GM21381 (cell line): Measurements from ENCODE around the gene SAMD1.
A peak's percentile ranks its signal among the peaks of the same experiment; 100 is the strongest.

Experiments
- ATAC-seq: cut with Tn5 transposase; IDR thresholded peaks from one replicate; pipeline ENCODE4 v1.9.1; 2021; ENCODE audit warnings: mild to moderate bottlenecking, moderate library complexity; ENCODE audit not compliant: unreplicated experiment

The SAMD1 gene

DNA sequence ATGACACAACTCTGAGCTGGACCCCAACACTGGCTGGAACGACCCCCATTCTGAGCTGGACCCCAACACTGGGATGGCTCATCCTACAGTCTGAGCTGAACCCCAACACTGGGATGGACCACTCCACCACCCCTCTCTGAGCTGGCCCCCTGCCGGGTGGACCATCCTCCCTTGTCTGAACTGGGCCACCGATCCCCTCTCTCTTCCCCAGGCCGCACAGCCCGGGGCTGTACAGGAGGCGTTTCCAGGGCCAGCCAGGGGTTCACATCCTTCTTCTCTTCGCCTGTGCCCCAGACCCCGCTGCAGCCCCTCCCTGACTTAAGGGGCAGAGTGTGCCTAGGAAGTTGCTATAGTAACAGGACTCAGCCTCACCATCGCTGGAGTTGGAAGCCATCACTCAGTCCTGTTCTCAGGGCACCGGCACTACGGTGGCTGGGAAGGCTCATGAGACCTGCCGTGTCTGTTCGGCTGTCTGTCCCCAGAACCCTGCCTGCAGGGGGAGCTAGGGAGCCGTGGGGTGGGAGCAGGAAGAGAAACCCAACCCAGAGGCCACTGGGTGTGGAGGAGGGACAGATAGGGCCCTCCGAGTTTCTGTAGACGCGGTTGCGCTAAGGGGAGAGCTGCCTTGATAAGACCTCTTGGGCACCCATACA is 23.3 kb upstream of the SAMD1 start:
- no peak for ATAC-seq

GRCh38 chr19:14112809-14113385 is 22.3 kb upstream of the SAMD1 start:
- ATAC-seq, result no peak

GRCh38 chr19:14112051-14112808 is 21.7 kb upstream of the SAMD1 start:
- ATAC-seq, result no peak

DNA sequence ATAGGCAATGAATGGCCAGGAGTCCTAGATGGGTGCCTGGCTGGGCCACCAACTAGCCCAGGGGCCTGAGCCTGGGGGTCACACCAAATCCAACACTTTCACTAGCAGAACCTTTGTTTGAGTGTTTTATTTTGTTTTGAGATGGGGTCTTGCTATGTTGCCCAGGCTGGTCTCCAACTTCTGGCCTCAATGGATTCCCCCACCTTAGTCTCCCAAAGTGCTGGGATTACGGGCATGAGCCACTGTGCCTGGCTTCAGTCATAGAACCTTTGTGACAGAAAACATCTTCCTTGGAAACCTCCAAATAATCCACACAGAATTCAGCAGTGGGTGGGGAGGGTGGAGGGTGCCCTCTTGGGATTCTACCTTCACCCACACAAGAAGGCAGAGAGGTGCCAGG is 20.9 kb upstream of the SAMD1 start:
- no peak for ATAC-seq

DNA sequence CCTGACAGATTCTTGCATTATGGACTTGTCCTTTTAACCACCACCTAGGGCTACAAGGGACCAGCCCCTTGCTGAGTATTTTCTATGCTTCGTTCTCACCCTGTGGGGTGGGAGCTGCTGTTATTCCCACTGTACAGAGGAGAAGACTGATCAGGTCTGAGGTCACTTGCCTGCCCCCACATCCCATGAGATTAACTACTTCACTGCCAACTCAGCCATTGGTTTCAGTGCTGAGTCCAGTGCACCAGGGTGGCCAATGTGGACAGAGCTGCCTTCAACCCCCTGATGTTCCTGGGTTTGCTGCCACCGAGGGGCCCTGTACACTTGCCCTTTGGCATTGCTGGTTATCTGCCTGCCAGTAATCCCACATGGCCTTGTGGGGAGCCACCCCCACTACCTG is 20.1 kb upstream of the SAMD1 start:
- no peak for ATAC-seq

DNA sequence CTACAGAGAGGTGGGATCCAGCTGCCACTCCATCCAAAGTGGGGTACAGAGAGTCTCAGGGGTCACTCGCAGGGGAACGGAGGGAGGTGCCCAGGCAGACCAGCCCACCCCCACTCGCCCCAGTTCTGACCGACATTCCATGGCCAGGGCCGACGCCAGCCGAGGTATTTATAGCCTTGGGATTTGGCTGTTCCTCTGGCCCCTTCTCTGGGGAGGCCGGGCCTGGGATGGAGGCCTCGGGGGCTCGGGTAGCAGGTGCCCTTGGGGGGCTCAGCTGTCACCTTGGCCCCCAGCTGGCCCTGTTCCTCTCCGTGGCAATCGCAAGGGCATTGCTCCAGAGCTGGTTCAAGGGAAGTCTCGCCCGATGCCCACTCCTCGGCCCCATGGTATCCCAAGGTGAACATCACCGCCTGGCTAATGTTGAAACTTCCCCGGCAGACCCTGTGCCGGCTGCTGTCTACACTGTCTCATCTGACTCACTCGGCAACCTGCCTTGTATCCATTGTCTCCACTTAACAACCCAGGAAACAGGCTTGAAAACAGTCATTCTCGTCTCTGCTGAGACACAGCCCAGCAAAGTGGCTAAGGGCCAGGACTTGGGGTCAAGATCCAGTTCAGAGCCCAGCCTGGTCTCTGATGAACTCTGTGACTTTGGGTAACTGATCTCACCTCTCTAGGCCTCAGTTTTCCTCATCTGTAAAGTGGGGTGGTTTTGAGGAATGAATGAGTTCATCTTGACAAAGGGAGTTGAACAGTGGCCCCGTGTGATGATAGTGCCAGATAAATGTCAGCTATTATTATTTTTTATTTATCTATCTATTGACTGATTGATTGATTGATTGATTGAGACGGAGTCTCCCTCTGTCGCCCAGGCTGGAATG is 17.3 kb upstream of the SAMD1 start:
- ATAC-seq, result no peak

GRCh38 chr19:14106840-14107239 is 16.3 kb upstream of the SAMD1 start:
- ATAC-seq, result no peak

GRCh38 chr19:14105680-14106079 is 15.1 kb upstream of the SAMD1 start:
- no peak for ATAC-seq

- ATAC-seq, result no peak
Measured at GRCh38 chr19:14103310-14103709, 12.8 kb upstream of the SAMD1 start.

GRCh38 chr19:14102756-14103155 is 12.2 kb upstream of the SAMD1 start:
- ATAC-seq, result no peak

GRCh38 chr19:14102102-14102696 is 11.6 kb upstream of the SAMD1 start:
- no peak for ATAC-seq

- ATAC-seq, result no peak
Measured at GRCh38 chr19:14101003-14101545, 10.5 kb upstream of the SAMD1 start.

DNA sequence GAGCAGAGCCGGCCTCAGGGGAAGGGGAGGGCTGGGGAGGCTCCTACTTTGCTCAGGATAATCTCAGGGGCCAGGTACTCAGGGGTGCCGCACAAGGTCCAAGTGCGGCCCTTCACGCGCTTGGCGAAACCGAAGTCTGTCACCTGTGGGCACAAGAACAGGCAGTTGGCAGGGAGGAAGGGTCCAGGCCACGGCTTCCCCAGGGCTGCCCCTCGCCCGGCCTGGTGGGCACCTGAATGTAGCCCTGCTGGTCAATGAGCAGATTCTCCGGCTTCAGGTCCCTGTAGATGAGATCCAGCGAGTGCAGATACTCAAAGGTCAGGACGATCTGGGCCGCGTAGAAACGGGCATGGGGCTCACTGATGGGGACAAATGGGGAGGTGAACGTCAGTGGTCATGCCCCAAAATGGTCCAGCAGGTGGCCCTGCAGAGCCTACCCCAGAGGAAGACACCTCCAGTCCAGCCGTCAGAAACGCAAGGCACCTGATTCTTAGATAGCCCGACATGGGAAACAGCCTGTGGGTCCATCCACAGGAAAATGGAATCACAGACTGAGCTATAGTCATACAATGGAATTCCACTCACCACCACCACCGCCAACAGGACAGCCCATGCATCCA is 7.1 kb upstream of the SAMD1 start:
- no peak for ATAC-seq

DNA sequence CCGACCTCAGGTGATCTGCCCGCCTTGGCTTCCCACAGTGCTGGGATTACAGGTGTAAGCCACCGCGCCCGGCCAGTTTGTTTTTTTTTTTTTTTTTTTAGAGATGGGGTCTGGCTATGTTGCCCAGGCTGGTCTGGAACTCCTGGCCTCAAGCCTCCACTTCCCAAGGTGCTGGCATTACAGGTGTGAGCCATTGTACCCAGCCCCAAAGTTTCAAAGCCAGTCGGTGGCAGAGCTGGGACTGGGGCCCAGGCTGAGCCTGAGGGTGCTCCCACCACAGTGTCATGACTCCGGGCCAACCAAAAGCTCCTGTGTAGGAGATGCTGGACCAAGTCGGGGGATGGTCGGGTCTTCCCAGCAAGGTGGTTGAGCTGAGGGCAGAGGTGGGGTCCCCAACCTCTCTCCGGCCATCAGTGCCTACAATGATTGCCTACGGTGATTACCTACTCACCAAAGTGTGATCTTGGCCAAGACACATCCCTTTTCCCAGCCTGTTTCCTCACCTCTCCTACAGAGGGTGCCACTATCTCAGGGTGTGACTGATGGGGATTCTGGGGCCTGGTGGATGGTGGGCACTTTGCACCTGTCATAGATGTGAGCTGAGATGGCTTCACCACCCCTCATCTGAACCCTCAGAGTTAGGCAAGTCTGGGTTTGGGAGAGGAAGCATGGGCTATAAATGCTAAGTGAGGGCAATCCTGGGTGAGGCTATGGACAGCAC is 5.9 kb upstream of the SAMD1 start:
- ATAC-seq, result no peak

GRCh38 chr19:14094854-14095253 is 4.3 kb upstream of the SAMD1 start:
- no peak for ATAC-seq

- ATAC-seq, result no peak
Measured at GRCh38 chr19:14093117-14093823, 2.7 kb upstream of the SAMD1 start.

GRCh38 chr19:14091813-14092462 is 1.4 kb upstream of the SAMD1 start:
- no peak for ATAC-seq

DNA sequence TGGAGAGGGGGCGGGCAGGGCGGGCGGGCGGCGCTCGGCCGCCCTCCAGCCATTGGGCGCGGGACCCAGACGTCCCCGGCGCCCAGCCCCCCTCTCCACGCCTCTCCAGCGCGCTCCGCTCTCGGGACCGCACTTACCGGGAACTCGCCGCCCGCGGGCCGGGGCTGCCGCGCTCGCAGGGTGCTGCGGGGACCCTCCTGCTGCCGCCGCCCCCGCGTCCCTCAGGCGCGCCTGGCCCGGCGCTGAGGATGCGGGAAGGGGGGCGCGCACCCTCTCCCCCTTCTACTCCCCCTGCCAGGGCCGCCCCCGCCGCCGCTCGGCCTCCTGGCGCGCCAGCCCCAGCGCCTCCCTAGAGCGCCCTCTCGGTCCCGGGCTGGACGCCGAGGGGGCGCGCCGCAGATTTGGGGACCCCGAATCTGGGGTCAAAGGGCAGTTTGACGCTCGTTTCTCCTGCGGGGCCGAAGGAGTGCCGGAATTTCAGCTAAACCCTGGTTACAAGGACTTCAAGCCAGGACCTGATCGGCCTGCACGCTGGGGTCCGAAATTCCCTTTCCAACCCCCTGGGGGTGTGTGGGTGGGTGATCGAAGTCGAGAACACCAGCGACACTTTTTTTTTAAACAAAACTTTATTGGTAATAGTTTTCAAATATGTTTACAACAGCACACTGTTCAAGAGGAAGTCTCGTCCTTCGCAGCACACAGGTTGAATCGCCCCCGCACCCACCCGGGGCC is 696 bp upstream of the SAMD1 start:
- ATAC-seq, result peak; percentile 47
